Bronchial epithelial cell (primary cell): Measurements from ENCODE around the gene PRAMEF14. TPM values are rescaled to one million over a fixed set of nuclear protein-coding genes. Genes with fewer than 3 reads are reported as not detected.
A peak's percentile ranks its signal among the peaks of the same experiment; 100 is the strongest.
"Not testable (repeated sequence)": the region's sequence is repeated elsewhere in the genome, so short reads cannot be mapped to it uniquely, and the experiment has no call there.

ENCODE experiments used
- DNase-seq: peaks from one replicate; pipeline ENCODE4 v3.0.0-alpha.2; 2010; ENCODE audit warnings: low read depth
- FAIRE-seq: peaks from 2 replicates; lab custom pipeline; 2011; peaks lifted over from hg19 to GRCh38; lab: Jason Lieb, UNC
- H3K27me3 ChIP-seq: 2 replicates; pipeline ENCODE4 v1.5.1; 2011; ENCODE audit warnings: low read length; ENCODE audit not compliant: control insufficient read depth, insufficient read depth
- H3K36me3 ChIP-seq: 2 replicates; pipeline ENCODE4 v1.5.1; 2011; ENCODE audit warnings: low read length; ENCODE audit not compliant: control insufficient read depth, insufficient read depth
- H3K4me3 ChIP-seq: 2 replicates; pipeline ENCODE4 v1.5.1; 2011; ENCODE audit warnings: mild to moderate bottlenecking, low read depth, low read length, control low read depth
- CTCF ChIP-seq: IDR thresholded peaks from 2 replicates; pipeline ENCODE4 v1.5.1; 2011; ENCODE audit warnings: mild to moderate bottlenecking, moderate library complexity, low read length, control low read depth, inconsistent platforms; ENCODE audit not compliant: insufficient read depth, severe bottlenecking
- total RNA-seq: library from RNA; depleted of rRNA; stranded (reverse); fragments of >200 nt; gene quantifications from 2 replicates; pipeline ENCODE4 v1.2.1, GENCODE V29; 2014

The PRAMEF14 gene
- total RNA-seq, 1 donor from 2014 or later, result not detected

GRCh38 chr1:13356774-13357173 lies 9.8 kb upstream of the PRAMEF14 start:
- TF ChIP-seq CTCF, result peak; percentile 48
- FAIRE-seq, H3K27me3 ChIP-seq, H3K36me3 ChIP-seq, H3K4me3 ChIP-seq: not testable (repeated sequence)
- DNase-seq, result peak; percentile 44

GRCh38 chr1:13354475-13354874 lies 7.5 kb upstream of the PRAMEF14 start:
- H3K4me3 ChIP-seq, DNase-seq, FAIRE-seq, H3K27me3 ChIP-seq, H3K36me3 ChIP-seq: not testable (repeated sequence)

GRCh38 chr1:13353476-13353875 lies 6.5 kb upstream of the PRAMEF14 start:
- not testable (repeated sequence) for FAIRE-seq, H3K4me3 ChIP-seq, H3K36me3 ChIP-seq, DNase-seq, H3K27me3 ChIP-seq

GRCh38 chr1:13342496-13342895 lies 4.4 kb downstream of the PRAMEF14 start:
- not testable (repeated sequence) for FAIRE-seq, H3K27me3 ChIP-seq, DNase-seq, H3K36me3 ChIP-seq, H3K4me3 ChIP-seq

- not testable (repeated sequence) for FAIRE-seq, H3K4me3 ChIP-seq, DNase-seq, H3K36me3 ChIP-seq, H3K27me3 ChIP-seq
These were observed 31.7 kb downstream of the PRAMEF14 start, which contains the start of gene PRAMEF15 for GRCh38 chr1:13315281-13315680. Gene PRAMEF15 (plus strand): TSS chr1:13315581. CDS start chr1:13318408, 2,827 bp downstream.

- DNase-seq, FAIRE-seq: not testable (repeated sequence)
These were observed 43.7 kb downstream of the PRAMEF14 start, which contains the start of gene PRAMEF33 for GRCh38 chr1:13303239-13303638. Gene PRAMEF33 (plus strand): TSS chr1:13303539. CDS start chr1:13305955, 2,416 bp downstream.

GRCh38 chr1:13302197-13302596 lies 44.7 kb downstream of the PRAMEF14 start:
- not testable (repeated sequence) for FAIRE-seq, DNase-seq, H3K36me3 ChIP-seq

More at GRCh38 chr1:13303239-13303638, 43.7 kb downstream of the PRAMEF14 start, which contains the start of gene PRAMEF33:
- not testable (repeated sequence) for H3K4me3 ChIP-seq, H3K36me3 ChIP-seq, H3K27me3 ChIP-seq

GRCh38 chr1:13298699-13299098 lies 48.2 kb downstream of the PRAMEF14 start:
- FAIRE-seq, H3K4me3 ChIP-seq, DNase-seq, H3K27me3 ChIP-seq, H3K36me3 ChIP-seq: not testable (repeated sequence)

More at GRCh38 chr1:13302197-13302596, 44.7 kb downstream of the PRAMEF14 start:
- H3K4me3 ChIP-seq, H3K27me3 ChIP-seq: not testable (repeated sequence)

GRCh38 chr1:13297216-13297931 lies 49.6 kb downstream of the PRAMEF14 start:
- FAIRE-seq, H3K36me3 ChIP-seq, H3K27me3 ChIP-seq, H3K4me3 ChIP-seq, DNase-seq: not testable (repeated sequence)

Other genes starting within 250 kb of the PRAMEF14 start
- not detected in 2 replicates for gene HNRNPCL2, start 230.3 kb downstream of the PRAMEF14 start, total RNA-seq
- not detected in 2 replicates for gene PRAMEF26, start 191.1 kb downstream of the PRAMEF14 start, total RNA-seq
- not detected in 2 replicates for gene HNRNPCL4, start 181.5 kb downstream of the PRAMEF14 start, total RNA-seq
- not detected in 2 replicates for gene PRAMEF9, start 175.3 kb downstream of the PRAMEF14 start, total RNA-seq
- not detected in 2 replicates for gene PRAMEF13, start 145.7 kb downstream of the PRAMEF14 start, total RNA-seq
- gene PRAMEF18, start 121.0 kb downstream of the PRAMEF14 start, total RNA-seq, result not detected in 2 replicates
- not detected in 2 replicates for gene PRAMEF5, start 92.9 kb downstream of the PRAMEF14 start, total RNA-seq
- not detected in 2 replicates for gene PRAMEF8, start 62.0 kb downstream of the PRAMEF14 start, total RNA-seq
- not detected in 2 replicates for gene PRAMEF33, start 43.6 kb downstream of the PRAMEF14 start, total RNA-seq
- not detected in 2 replicates for gene PRAMEF15, start 31.6 kb downstream of the PRAMEF14 start, total RNA-seq
- not detected in 2 replicates for gene PRAMEF19, start 24.8 kb upstream of the PRAMEF14 start, total RNA-seq
- gene PRAMEF17, start 42.5 kb upstream of the PRAMEF14 start, total RNA-seq, result not detected in 2 replicates
- not detected in 2 replicates for gene PRAMEF20, start 63.3 kb upstream of the PRAMEF14 start, total RNA-seq
- not detected in 2 replicates for gene LRRC38, start 166.9 kb upstream of the PRAMEF14 start, total RNA-seq
- 3.2 and 3.5 TPM in 2 replicates for gene PDPN, start 236.7 kb upstream of the PRAMEF14 start, total RNA-seq